HG03565 (cell line): ENCODE data around the gene RPA4.
"Not testable (repeated sequence)": the region's sequence is repeated elsewhere in the genome, so short reads cannot be mapped to it uniquely, and the experiment has no call there.

ENCODE experiments used
- ATAC-seq: cut with Tn5 transposase; IDR thresholded peaks from one replicate; pipeline ENCODE4 v1.9.1; 2021; ENCODE audit warnings: mild to moderate bottlenecking, moderate library complexity; ENCODE audit not compliant: unreplicated experiment

Gene RPA4, protein sequence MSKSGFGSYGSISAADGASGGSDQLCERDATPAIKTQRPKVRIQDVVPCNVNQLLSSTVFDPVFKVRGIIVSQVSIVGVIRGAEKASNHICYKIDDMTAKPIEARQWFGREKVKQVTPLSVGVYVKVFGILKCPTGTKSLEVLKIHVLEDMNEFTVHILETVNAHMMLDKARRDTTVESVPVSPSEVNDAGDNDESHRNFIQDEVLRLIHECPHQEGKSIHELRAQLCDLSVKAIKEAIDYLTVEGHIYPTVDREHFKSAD

GRCh38 chrX:96883608-96884007 lies at the start of gene RPA4:
TSS of gene RPA4 (plus strand) at chrX:96883908. CDS start at chrX:96884311, 403 bp downstream.
- ATAC-seq = no peak

- ATAC-seq = no peak
Measured at GRCh38 chrX:96834137-96834536, 49.6 kb upstream of the RPA4 start.

DNA sequence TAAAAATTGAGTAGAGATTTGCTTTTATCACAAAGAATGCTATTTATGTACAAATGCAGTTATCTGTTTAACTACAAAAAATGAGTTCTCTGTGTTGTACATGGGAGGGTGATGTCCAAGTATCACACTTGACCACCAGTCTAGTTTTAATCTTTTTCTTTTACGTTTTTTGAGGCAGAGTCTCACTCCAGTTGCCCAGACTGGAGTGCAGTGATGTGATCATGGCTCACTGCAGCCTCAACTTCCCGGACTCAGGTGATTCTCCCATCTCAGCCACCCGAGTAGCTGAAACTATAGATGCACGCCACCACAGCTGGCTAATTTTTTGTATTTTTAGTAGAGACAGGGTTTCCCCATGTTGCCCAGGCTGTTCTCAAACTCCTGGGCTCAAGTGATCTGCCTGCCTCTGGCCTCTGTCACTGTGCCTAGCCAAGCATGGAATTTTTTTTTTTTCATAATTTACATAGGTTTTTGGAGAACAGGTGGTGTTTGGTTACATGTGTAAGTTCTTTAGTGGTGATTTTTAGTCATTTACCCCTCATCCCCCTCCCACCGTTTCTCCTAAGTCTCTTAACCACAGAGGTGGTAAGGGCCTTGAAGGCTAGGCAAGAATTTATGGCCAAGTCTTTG lies 47.9 kb upstream of the RPA4 start:
- peak; percentile 74 for ATAC-seq

GRCh38 chrX:96837808-96838207 lies 45.9 kb upstream of the RPA4 start:
- no peak for ATAC-seq

DNA sequence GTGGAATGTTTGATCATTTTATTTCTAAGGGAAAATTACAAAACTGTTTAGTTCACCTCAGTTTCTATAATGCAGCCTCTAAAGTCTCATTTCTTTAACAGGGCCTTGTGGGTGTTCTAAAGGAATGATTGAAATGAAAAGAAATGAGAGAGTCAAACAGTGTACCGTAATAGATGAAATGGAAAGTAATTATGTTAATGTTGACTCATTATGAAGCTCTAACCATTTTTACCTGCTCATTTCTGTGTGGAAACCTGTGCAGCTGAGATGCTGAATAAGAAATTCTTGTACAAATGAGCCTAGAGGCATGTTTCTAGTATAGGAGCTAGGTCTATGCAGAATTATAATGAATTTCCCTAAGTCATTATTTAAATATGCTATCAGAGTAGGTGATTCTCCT lies 45.2 kb upstream of the RPA4 start:
- no peak for ATAC-seq

DNA sequence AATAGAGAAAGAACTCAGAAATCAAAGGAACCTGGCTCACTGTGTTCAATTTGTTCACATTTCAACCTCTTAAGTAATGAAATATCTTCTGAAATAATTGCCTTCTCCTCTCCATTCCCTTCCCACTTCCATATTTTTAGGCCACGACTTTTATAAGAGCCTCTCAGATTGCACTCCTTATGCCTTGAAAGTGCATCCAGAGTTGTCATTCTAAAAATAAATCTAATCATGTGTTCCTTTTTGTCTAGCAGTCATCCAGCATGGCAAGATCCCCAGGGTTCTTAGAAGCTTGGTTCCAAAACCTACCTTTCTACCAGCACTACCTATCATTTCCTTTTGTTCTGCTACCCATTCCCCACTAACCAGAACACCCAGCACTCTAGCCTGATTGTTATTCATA lies 42.4 kb upstream of the RPA4 start:
- no peak for ATAC-seq

DNA sequence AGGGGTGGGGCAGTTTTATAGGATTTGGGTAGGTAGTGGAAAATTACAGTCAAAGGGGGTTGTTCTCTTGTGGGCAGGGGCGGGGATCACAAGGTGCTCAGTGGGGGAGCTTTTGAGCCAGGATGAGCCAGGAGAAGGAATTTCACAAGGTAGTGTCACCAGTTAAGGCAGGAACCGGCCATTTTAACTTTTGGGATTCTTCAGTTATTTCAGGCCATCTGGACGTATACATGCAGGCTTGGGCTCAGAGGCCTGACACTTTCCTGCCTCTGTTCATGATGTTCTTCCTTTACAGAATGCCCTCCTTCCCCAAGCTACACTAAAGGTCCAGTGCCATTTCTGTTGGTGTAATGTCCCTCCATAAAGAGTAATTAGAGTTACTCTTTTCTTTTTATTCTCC lies 41.8 kb upstream of the RPA4 start:
- not testable (repeated sequence) for ATAC-seq

DNA sequence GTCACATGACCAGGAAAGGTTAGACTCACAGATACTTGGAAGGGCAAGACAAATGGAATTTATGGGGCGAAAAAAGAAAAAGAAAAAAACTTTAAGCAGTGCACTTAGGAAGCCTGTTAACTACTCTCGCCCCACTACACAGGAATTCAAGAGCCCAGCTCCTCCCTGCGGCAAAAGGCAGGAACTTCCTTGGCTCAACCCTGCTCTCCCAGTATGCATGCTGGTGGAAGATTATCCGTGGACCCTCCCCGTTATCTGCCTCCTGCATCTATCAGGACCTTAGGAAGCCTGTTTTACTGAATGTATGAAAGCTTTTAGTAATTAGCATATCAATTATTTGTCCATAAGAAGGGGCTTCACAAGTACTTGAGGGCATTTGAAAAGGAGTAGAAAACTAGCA lies 40.1 kb upstream of the RPA4 start:
- no peak for ATAC-seq

DNA sequence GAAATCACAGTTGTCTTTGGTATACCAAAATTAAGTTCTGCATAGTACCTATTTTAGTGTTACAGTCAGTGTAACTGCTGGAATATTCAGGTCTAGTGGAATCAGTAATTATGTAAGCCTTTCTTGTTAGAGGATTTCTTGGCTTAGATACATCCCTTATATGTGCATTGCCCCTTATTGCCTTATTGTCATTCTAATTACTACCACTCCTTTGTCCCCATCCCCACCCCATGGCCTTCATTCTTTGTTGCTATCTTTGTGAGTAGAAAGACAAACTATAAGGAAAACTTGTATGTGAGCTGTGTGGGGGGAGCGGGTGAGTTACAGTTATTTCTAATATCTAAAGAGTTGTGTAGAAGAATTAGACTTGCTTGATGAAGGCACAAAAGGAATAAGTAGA lies 36.9 kb upstream of the RPA4 start:
- no peak for ATAC-seq

GRCh38 chrX:96859422-96859821 lies 24.3 kb upstream of the RPA4 start:
- ATAC-seq = not testable (repeated sequence)

DNA sequence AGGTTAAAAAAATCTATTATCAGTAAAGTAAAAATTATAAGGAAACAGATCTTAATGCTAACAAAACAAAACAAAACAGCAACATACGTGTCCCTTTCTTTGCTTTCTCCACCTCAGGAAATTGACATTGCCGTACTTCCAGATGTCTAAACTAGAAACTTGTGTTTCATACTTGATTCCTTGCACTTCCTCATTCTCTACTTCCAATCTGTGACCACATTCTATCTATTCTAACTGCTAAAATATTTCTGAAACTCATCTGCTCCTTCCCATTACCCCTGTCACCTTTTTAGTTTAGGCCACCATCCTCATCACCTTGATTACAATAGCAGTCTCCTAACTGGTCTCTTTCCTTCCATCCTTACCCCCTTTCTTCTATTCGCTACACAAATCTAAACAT lies 22.5 kb upstream of the RPA4 start:
- no peak for ATAC-seq

DNA sequence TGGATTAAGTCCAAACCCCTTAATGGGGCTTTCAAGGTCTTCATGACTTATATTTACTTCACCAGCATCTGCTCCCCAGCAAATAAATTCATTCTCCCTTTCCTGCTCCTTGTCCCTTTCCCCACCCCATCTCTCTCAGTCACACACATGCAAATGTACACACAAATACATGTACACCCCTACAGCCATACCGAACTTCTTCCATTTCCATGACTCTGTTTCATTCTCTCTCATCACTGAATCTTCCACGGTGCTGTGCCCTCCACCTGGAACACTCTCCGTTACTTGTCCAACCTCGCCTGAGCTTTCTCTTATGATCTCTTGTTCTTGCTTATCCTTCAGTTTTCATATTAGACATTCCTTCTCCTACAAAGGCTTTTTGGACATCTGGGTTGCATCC lies 22.0 kb upstream of the RPA4 start:
- no peak for ATAC-seq

DNA sequence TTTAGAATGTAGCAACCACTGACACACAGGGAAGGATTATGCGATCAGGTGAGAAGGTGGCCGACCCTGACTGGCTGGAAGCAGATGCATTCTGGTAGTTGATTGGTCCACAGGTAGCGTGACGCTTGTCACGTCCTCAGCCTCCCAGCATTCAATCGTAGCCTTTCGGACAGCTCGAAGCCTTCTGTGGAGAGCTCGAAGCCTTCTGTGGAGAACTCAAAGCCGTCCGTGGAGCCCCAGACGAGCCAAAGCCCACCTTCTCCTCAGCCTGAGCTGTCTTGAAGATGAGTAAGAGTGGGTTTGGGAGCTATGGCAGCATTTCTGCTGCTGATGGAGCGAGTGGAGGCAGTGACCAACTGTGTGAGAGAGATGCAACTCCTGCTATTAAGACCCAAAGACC lies 319 bp downstream of the RPA4 start:
- ATAC-seq = no peak

- ATAC-seq = no peak
Measured at GRCh38 chrX:96889726-96890125, 6.0 kb downstream of the RPA4 start.

DNA sequence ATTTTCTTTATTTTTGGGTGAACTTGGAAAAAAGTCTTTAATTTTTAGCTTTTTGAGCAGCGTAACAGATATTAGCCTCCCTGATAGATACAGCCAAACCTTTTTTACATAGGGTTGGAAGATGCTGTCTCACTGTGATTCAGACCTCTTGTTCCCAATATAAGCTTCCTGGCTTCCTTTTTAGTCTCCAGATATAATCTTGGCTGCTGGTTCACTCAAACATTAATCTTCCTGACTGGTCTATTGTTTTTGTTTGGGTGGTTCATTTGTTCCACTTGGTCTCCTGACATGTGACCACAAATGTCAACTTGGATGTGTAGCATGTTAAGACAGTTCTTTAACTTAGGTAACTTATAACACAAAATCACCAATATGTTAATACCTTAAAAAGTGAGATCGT lies 23.0 kb downstream of the RPA4 start:
- ATAC-seq = no peak

- no peak for ATAC-seq
Measured at GRCh38 chrX:96907516-96908272, 24.0 kb downstream of the RPA4 start.

GRCh38 chrX:96909291-96909690 lies 25.6 kb downstream of the RPA4 start:
- no peak for ATAC-seq

DNA sequence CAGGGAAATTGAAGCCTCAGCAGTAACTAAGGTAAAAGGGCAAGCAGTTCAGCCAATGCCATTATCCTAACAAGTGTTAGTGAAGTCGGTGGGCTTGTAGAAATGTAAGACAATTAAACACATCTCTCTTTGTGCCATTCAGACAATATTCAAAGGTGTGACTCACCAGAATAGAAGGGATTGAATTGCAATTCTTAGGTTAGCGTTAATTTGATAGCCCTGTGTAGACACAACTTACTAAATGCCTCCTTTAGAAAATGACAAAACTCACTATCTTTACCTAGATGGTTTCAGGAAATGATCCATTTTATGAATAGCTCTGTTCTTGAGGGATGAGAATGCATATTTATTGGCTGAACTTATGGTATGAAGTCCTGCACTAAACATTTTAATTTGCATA lies 35.2 kb downstream of the RPA4 start:
- no peak for ATAC-seq

GRCh38 chrX:96919672-96920071 lies 36.0 kb downstream of the RPA4 start:
- no peak for ATAC-seq

DNA sequence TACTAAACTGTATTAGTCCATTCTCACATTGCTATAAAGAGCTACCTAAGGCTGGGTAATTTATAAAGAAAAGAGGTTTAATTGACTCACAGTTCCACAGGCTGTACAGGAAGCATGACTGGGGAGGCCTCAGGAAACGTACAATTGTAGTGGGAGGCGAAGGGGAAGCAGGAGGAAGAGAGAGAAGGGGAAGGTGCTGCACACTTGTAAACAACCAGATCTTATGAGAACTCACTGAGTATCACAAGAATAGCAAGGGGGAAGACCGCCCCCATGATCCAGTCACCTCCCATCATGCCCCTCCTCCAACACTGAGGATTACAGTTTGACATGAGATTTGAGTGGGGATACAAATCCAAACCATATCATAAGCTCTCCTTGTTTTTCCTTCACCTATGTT lies 40.9 kb downstream of the RPA4 start:
- ATAC-seq = no peak

- ATAC-seq = no peak
Measured at GRCh38 chrX:96929036-96929435, 45.3 kb downstream of the RPA4 start.
